Smooth muscle cell (in vitro differentiated cells): Measurements from ENCODE around the gene PTHLH. TPM values are rescaled to one million over a fixed set of nuclear protein-coding genes. Genes with fewer than 3 reads are reported as not detected.

Source experiments
- DNase-seq: peaks from one replicate; lab custom pipeline; 2025; ENCODE audit not compliant: unreplicated experiment; lab: John Stamatoyannopoulos, UW
- H2AFZ ChIP-seq: fragments of 200-600 bp; sonication (generic); 2 replicates; pipeline ENCODE4 v1.6.0; 2016; ENCODE audit warnings: antibody characterized with exemption, low read depth, mild to moderate bottlenecking
- H3F3A ChIP-seq: fragments of 200-600 bp; sonication (generic); 2 replicates; pipeline ENCODE4 v1.6.0; 2017; ENCODE audit warnings: antibody characterized with exemption, low read depth
- H3K27ac ChIP-seq: fragments of 200-600 bp; sonication (generic); 2 replicates; pipeline ENCODE4 v1.5.1; 2016; ENCODE audit warnings: low read depth, mild to moderate bottlenecking
- H3K27me3 ChIP-seq: fragments of 200-600 bp; sonication (generic); 2 replicates; pipeline ENCODE4 v1.6.1; 2016; ENCODE audit warnings: low read depth, mild to moderate bottlenecking
- H3K36me3 ChIP-seq: fragments of 200-600 bp; sonication (generic); 2 replicates; pipeline ENCODE4 v1.5.1; 2016; ENCODE audit warnings: low read depth
- H3K4me1 ChIP-seq: fragments of 200-600 bp; sonication (generic); 2 replicates; pipeline ENCODE4 v1.5.1; 2016; ENCODE audit warnings: low read depth
- H3K4me2 ChIP-seq: fragments of 200-600 bp; sonication (generic); 2 replicates; pipeline ENCODE4 v1.6.0; 2016; ENCODE audit warnings: mild to moderate bottlenecking
- H3K4me3 ChIP-seq: fragments of 200-600 bp; sonication (generic); 2 replicates; pipeline ENCODE4 v1.5.1; 2016; ENCODE audit warnings: mild to moderate bottlenecking
- H3K79me2 ChIP-seq: fragments of 200-600 bp; sonication (generic); 2 replicates; pipeline ENCODE4 v1.6.0; 2016; ENCODE audit warnings: low read depth, mild to moderate bottlenecking
- H3K9ac ChIP-seq: fragments of 200-600 bp; sonication (generic); 2 replicates; pipeline ENCODE4 v1.6.0; 2016; ENCODE audit warnings: low read depth
- H3K9me3 ChIP-seq: fragments of 200-600 bp; sonication (generic); replicated peaks from 2 replicates; pipeline ENCODE4 v1.5.1; 2016; ENCODE audit warnings: low read depth
- H4K20me1 ChIP-seq: fragments of 200-600 bp; sonication (generic); 2 replicates; pipeline ENCODE4 v1.6.0; 2016; ENCODE audit warnings: low read depth
- WGBS: methylation state at CpG from one replicate; pipeline ENCODE4 v1.1.7; 2016; ENCODE audit warnings: low lambda C conversion rate; 5-methylcytosine and 5-hydroxymethylcytosine counted together
- polyA plus RNA-seq: library from polyadenylated mRNA; unstranded; fragments of >200 nt; fragmentation: Nextera tagmentation; extraction: Ambion mirVana; gene quantifications from 2 replicates; pipeline ENCODE4 v1.2.1, GENCODE V29; 2016
- total RNA-seq: library from RNA; depleted of rRNA; stranded (reverse); fragments of >200 nt; gene quantifications from 2 replicates; pipeline ENCODE4 v1.2.3, GENCODE V29; 2014
- TF ChIP-seq, protein P1 (sequence below): fragments of 200-600 bp; sonication (generic); IDR thresholded peaks from 2 replicates; pipeline ENCODE4 v1.5.1; 2017; ENCODE audit warnings: borderline replicate concordance, mild to moderate bottlenecking, antibody characterized with exemption; ENCODE audit not compliant: insufficient read depth, poor library complexity, severe bottlenecking

Gene PTHLH
- total and polyA plus RNA-seq, 2 experiments from 2014 or later, result 58.0 to 181 TPM

DNA sequence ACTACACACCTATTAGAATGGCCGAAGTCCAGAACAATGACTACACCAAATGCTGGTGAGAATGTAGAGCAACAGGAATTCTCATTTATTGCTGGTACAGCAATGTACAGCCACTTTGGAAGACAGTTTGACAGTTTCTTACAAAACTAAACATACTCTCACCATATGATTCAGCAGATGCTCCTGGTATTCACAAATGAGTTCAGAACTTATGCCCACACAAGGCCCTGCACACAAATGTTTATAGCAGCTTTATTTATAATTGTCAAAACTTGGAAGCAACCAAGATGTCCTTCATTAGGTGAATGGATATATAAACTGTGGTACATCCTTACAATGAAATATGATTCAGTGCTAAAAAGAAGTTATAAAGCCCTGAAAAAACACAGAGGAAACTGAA lies 38.3 kb downstream of the PTHLH start:
- Histone ChIP-seq H3K27ac (peak overlapping the region; percentile 23), H3K79me2 (no peaks in the 10 kb centered on the region), H3K9me3 (no peaks in the 10 kb centered on the region), H2AFZ (peak overlapping the region; percentile 38), H3K9ac (no peak overlapping the region), H3K36me3 (no peaks in the 10 kb centered on the region), H3F3A (peaks cover 11% of the 10 kb centered on the region), H3K4me3 (no peak overlapping the region), H4K20me1 (no peaks in the 10 kb centered on the region), H3K27me3 (no peaks in the 10 kb centered on the region), H3K4me2 (peak overlapping the region; percentile 21), H3K4me1 (no peaks in the 10 kb centered on the region)
- WGBS, result 89% methylated on average over 1 of the region's 1 CpG
- DNase-seq, result no peak
- TF ChIP-seq, protein P1, sequence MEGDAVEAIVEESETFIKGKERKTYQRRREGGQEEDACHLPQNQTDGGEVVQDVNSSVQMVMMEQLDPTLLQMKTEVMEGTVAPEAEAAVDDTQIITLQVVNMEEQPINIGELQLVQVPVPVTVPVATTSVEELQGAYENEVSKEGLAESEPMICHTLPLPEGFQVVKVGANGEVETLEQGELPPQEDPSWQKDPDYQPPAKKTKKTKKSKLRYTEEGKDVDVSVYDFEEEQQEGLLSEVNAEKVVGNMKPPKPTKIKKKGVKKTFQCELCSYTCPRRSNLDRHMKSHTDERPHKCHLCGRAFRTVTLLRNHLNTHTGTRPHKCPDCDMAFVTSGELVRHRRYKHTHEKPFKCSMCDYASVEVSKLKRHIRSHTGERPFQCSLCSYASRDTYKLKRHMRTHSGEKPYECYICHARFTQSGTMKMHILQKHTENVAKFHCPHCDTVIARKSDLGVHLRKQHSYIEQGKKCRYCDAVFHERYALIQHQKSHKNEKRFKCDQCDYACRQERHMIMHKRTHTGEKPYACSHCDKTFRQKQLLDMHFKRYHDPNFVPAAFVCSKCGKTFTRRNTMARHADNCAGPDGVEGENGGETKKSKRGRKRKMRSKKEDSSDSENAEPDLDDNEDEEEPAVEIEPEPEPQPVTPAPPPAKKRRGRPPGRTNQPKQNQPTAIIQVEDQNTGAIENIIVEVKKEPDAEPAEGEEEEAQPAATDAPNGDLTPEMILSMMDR, result no peak

DNA sequence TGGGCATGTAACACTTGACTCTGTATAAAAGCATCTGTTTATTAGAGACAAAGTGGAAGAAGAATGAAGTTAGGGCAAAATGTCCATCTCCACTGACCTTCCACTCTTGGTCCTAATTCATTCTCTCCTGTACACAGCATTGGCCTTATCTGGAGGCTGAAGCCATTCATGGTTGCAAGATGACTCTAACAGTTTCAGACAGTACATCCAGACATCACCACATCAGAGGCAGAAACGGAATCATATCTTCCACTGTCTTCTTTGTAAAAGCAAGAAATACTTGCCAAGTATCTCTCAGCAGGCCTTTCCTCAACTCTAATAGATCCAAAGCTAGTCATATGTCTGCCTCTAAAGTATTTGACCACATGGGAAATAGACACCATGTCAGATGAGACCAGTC lies 41.1 kb downstream of the PTHLH start:
- H3K79me2 ChIP-seq, result no peaks in the 10 kb centered on the region
- peak overlapping the region; percentile 59 for H3K27ac ChIP-seq
- TF ChIP-seq, protein P1, result no peak
- no peaks in the 10 kb centered on the region for H3K36me3 ChIP-seq
- H2AFZ ChIP-seq, result peak overlapping the region; percentile 53
- H3K4me1 ChIP-seq, result no peaks in the 10 kb centered on the region
- WGBS, result 32% methylated on average over 1 of the region's 1 CpG
- no peaks in the 10 kb centered on the region for H4K20me1 ChIP-seq
- H3K4me2 ChIP-seq, result no peak overlapping the region
- H3K27me3 ChIP-seq, result no peaks in the 10 kb centered on the region
- DNase-seq, result no peak
- no peak overlapping the region for H3K9ac ChIP-seq
- H3K4me3 ChIP-seq, result no peak overlapping the region
- H3K9me3 ChIP-seq, result no peaks in the 10 kb centered on the region
- peaks cover 11% of the 10 kb centered on the region for H3F3A ChIP-seq

DNA sequence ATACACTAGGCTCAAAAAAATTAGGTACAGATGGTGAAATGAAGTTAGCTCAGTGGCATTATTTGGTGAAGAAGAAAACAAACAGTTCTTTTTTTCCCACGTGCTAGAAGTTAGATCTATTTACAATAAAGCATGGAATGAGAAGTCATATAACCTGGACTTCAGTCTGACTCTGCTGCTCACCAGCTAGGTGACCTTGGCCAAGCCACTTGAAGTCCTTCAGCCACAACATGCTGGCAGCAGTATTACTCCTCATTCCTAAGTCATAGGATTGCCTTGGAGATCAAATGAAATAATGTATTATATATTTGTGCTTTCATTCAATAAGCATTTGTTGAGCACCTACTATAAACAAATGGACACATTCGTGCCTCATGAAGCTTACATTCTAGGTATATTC lies 45.2 kb downstream of the PTHLH start:
- Histone ChIP-seq H4K20me1 (no peaks in the 10 kb centered on the region), H3K4me3 (no peak overlapping the region), H3K4me1 (no peaks in the 10 kb centered on the region), H3K79me2 (no peaks in the 10 kb centered on the region), H3K9me3 (no peaks in the 10 kb centered on the region), H3K9ac (no peak overlapping the region), H3F3A (peaks cover 7% of the 10 kb centered on the region), H2AFZ (no peak overlapping the region), H3K4me2 (no peak overlapping the region), H3K36me3 (no peaks in the 10 kb centered on the region), H3K27me3 (no peaks in the 10 kb centered on the region), H3K27ac (no peak overlapping the region)
- WGBS, result 79% methylated on average over 2 of the region's 2 CpGs
- TF ChIP-seq, protein P1, result no peak
- no peak for DNase-seq

DNA sequence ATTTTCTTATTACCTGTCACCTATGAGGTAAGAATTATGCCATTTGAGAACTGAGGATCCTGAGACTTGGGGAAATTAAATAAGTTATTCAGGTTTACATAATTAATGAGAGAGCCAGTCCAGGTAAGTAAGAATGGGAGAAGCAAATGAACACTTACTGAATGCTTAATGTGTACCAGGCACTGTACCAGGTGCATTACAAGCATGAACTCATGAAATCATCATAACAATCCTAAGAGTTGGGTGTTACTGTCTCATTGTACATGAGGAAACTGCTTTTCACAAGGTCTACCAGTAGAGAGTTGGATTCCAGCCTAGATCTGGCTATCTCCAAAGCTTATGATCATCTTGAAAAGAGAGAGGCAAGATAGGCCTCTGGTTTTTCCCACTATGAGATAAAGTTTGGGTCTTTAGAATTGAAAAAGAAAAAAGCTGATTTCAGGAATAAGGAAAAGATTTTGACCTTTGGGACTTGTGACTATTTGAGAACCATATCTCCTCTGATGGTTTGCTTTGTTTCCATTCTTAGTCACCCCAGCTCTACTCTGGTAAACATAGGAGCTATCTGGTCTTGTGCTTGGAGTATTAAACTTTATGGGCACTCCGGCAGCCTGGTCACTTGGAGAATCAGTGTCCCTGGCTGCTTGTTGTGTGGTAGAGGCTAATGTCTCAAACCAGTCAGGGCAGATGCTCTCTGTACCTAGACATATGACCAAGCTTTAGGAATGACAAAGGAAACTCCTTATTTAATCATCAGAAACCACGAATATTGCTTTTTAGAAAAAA lies 48.0 kb downstream of the PTHLH start:
- DNase-seq, result no peak
- Histone ChIP-seq H3K27ac (no peak overlapping the region), H3K79me2 (no peaks in the 10 kb centered on the region), H4K20me1 (no peaks in the 10 kb centered on the region), H3K9me3 (no peaks in the 10 kb centered on the region), H3K4me3 (no peak overlapping the region), H2AFZ (no peak overlapping the region), H3K36me3 (no peaks in the 10 kb centered on the region), H3K4me2 (no peak overlapping the region), H3K9ac (no peak overlapping the region), H3F3A (no peaks in the 10 kb centered on the region), H3K27me3 (no peaks in the 10 kb centered on the region), H3K4me1 (no peaks in the 10 kb centered on the region)
- 48% methylated on average over 2 of the region's 2 CpGs for WGBS
- TF ChIP-seq, protein P1, result no peak
